AG09319 (cell line): ENCODE results near the gene TPSAB1.
"Not testable (repeated sequence)": the region's sequence is repeated elsewhere in the genome, so short reads cannot be mapped to it uniquely, and the experiment has no call there.

ENCODE experiments used
- DNase-seq: peaks from one replicate; pipeline ENCODE4 v3.0.0-alpha.2; 2010; ENCODE audit warnings: low read depth; ENCODE audit errors: extremely low read depth
- TF ChIP-seq, protein P1 (sequence below): IDR thresholded peaks from 2 replicates; pipeline ENCODE4 v1.5.1; 2011; ENCODE audit warnings: low read depth, mild to moderate bottlenecking, inconsistent platforms, low read length, moderate library complexity

Gene TPSAB1

DNA sequence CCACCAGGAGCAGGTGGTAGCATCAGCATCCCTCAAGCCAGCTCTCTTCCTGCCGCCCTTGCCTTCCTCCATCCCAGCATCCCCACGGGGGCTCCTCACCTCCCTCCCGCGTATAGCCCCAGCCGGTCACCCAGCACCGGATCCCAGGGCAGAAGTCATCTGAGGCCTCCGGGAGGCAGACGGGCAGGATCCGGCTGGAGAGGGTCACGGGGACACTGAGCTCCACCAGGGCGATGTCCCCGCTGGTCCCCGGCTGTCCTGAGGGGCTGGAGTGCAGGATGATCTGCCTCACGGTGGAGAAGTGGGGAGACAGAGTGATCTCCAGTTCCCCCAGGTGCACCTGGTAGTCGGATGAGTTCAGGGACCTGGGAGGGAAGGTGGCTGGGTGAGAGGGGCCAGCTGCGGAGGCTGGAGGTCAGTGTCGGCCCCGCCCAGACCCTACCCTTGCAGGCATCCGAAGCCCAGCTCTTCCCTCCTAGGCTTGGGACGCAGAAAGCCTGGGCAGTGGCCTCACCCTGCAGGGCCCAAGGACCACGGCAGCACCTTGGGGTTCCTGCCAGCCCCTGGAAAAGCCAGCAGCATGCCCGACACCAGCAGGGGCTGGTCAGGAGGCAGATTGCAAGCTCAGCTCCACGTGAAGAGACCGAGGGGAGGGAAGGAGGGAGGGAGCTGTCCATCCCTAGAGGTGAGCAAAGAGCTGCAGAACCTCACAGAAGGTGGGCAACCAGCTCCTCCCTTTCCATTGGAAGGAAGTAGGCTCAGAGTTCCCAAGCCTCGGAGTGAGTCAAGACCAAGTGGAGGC is 17.8 kb upstream of the TPSAB1 start:
- TF ChIP-seq, protein P1, sequence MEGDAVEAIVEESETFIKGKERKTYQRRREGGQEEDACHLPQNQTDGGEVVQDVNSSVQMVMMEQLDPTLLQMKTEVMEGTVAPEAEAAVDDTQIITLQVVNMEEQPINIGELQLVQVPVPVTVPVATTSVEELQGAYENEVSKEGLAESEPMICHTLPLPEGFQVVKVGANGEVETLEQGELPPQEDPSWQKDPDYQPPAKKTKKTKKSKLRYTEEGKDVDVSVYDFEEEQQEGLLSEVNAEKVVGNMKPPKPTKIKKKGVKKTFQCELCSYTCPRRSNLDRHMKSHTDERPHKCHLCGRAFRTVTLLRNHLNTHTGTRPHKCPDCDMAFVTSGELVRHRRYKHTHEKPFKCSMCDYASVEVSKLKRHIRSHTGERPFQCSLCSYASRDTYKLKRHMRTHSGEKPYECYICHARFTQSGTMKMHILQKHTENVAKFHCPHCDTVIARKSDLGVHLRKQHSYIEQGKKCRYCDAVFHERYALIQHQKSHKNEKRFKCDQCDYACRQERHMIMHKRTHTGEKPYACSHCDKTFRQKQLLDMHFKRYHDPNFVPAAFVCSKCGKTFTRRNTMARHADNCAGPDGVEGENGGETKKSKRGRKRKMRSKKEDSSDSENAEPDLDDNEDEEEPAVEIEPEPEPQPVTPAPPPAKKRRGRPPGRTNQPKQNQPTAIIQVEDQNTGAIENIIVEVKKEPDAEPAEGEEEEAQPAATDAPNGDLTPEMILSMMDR, result no peak
- DNase-seq, result no peak

DNA sequence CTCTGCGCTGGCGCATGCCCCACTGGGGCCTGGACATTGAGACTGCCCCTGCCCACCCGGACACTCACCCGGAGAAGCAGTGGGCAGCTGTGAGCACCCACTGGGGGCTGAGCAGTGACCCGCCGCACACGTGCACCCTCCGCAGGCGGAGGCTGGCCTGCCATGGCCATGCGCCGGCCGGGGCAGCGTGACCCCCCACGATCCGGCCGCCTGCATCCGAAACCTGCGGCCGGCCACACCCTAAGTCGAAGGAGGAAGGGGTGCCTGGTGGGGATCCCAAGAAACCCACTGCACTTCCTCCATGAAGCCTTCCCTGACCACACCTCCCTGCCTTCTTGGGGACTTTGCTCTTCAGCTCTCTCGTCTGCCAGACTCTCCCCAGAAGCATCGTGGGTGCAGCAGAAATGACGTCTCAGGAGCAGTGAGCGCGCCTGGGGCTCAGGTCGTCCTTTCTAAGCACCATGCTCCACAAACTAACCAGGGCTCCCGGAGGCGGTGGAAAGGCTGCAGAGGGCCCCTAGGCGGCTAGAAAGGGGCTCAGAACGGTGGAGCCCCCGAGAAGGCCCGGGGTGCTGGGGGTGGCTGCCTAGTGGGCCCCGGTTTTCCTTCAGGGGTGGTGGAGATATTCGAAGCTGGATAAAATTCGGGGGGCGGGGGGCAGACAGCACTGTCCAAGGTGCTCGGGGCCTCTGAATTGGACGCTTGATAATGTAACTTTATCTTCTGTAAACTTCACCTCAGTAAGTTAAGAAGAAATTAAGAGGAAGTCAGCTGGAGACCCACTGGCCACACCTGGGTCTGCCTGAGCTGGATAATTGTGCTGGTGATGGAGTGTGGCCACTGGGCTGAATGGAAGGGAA is 16.9 kb upstream of the TPSAB1 start:
- DNase-seq, result no peak
- TF ChIP-seq, protein P1, result no peak

DNA sequence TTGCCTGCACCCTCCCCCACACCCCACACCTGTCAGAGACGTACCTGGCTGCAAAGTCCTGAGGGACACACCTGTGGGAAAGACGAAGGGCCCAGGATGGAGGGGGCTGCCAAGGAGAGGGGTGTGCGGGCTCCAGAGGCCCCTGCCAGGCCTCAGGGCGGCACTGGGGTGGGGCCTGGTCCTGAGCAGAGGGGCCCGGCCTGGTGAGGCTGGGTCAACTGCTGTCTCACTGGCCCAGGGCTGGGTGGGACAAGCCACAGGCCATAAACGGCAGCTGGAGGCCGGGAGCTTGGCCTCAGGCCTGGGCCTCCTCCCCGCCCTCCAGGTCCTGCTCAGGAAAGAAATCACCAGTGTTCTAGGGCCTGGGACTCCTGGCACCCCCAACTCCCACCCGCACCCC is 15.9 kb upstream of the TPSAB1 start:
- TF ChIP-seq, protein P1, result no peak
- DNase-seq, result no peak

DNA sequence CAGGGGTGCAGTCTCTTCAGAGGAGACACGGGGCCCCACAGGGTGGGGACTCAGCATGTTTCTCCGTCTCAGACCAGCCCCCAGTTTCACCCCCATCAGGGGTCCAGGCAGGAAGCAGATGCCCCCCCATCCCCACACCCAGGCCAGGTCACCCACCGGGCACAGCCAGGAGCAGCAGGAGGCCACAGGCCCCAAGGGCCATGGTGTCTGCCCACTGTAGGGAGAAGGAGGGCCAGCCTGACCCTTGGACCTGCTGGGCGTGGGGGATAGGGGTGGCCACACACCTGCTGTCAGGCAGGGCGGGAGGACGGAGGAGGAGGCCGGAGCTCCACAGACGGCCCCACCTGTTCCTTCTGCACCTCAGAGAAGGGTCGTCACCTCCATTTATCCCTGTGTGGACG is 15.5 kb upstream of the TPSAB1 start, which contains the start of gene TPSG1:
Gene TPSG1 (minus strand): TSS at position 218 of the 401 bp plus-strand sequence. CDS start 16 bp downstream, at position 202.
- TF ChIP-seq, protein P1, result no peak
- DNase-seq, result no peak

DNA sequence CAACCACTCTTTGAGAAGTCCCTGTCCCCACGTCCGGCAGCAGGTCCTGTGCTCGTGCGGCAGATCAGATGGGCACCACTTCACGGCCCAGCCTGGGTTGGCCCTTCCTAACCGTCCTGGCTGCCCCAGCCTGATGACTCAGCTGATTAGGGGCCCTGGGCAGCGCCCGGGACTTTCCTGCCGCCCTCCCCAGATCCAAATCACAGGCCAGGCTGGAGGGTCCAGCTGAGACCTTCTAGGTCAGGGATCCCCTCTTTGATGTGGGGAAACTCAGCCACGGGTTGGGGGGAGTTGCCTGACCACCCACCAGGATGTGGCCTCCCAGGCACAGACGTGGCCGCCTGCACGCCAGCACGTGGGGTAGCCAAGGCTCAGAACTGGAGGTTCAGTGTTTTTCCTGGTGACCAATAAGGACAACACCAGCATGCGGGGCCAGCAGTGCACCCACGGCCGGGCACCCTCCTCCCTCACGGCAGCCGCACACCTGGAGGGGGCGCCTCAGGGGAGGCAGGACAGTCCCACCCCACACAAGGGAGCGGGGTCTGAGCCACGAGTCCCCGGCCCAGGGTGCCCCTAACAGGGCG is 14.7 kb upstream of the TPSAB1 start:
- DNase-seq, result not testable (repeated sequence)

DNA sequence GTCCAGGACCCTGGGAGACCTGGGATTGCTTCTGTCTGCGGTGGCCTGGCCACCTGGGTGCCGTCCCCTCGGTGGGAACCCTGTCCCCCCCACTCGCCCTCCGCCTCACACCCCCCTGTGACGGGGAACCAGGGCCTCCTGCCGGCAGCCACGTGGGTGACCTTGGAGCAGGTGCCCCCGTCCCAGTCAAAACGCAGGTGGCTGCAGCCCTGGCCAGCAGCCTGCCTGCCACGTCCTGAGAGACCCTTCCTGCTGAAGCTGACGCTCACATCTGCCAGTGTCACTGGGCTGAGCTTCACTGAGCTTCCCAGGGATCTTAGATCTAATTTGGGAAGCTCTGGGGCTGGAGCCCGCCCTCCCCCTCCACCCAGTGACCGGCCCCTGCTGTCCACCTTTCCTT is 13.8 kb upstream of the TPSAB1 start:
- DNase-seq, result not testable (repeated sequence)

DNA sequence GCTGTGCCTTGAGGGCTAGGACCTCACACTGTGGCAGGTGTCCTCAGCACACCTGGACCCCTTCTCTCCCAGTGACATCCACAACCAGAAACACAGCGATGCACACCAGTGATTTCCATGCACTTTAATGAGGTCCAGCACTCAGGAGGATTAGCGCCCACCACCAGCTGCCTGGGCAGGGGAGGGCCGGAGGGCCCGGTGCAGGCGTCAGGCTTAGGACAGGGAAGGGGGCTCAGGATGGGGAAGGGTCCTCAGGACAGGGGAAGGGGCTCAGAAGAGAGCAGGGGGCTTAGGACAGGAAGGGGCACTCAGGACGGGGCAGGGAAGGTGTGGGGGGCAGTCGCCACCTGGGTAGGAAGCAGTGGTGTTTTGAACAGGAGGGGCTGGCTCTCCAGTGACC is 12.3 kb upstream of the TPSAB1 start:
- DNase-seq, result not testable (repeated sequence)

DNA sequence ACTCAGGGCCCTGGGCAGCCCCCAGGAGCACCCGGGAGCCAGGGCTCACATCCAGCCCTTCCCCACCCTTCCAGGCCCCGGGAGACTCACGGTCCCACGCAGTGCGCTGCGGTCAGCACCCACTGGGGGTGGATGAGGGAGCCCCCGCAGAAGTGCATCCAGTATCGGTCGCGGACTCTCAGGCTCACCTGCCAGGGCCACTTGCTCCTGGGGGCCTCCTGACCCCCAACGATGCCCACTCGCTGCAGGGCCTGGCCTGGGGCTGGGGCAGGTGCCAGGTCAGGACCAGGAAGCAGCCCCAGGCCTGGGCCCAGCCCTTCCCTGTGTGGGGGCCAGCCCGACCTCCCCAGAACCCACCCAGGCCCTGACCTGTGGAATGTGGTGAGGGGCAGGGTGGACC is 11.0 kb upstream of the TPSAB1 start:
- DNase-seq, result not testable (repeated sequence)

DNA sequence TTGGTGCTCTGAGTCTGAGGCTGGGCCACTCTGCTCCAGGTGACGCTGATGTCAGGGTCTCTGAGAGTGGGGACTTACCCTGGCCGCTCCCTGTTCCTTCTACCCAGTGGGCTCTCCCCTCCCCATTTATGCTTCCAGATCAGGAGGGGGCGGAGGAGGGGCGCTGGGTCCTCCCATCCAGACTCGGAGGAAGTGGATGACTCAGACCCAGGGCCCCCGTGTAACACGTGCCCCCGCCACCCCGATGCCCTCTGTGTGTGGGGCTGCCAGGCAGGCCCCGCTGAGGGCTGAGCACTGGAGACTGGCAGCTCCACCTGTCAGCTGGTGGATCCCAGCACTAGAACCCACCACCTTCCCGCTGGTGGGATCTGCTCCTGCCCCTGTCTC is 10.4 kb upstream of the TPSAB1 start, which contains the start of gene TPSB2:
Gene TPSB2 (minus strand): TSS at position 101 of the 387 bp plus-strand sequence. CDS start 233 bp downstream, outside the sequence.
- not testable (repeated sequence) for DNase-seq

DNA sequence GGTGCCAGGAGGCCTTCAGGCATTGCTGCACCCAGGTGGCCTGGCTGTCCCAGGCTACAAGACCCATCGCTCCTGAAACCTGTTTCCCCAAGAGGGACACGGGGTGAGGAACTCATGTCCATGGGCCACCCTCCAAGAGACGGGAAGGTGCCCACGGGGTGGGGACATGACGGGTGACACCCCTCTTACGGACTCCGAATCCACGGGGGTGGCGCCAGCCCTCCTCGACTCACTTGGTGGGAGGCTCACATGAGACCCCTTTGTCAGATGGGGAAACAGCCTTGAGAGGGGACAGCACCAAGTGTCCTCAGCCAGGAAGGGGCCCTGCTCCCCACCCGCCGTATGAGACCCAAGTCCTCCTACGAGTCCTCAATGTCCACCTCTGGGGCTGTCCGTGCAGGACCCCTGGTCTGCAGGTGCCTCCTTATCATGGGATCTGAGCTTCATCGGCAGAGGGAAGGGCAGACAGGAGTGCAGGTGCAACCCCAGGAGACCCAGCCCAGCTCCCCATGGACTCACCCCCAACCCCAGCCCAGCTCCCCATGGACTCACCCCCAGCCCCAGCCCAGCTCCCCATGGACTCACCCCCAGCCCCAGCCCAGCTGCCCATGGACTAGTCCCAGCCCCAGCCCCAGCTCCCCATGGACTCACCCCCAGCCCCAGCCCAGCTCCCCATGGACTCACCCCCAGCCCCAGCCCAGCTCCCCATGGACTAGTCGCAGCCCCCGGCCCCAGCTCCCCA is 9.9 kb upstream of the TPSAB1 start:
- DNase-seq, result not testable (repeated sequence)

DNA sequence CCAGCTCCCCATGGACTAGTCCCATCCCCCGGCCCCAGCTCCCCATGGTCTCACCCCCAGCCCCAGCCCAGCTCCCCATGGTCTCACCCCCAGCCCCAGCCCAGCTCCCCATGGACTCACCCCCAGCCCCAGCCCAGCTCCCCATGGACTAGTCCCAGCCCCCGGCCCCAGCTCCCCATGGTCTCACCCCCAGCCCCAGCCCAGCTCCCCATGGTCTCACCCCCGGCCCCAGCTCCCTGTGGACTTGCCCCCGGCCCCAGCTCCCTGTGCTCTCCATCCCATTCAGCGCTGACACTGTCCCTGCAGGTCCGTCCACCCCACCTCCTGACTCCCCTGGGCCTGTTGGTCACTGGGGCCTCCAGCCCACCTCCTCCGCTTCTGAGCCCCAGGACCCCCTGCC is 9.2 kb upstream of the TPSAB1 start:
- not testable (repeated sequence) for DNase-seq

DNA sequence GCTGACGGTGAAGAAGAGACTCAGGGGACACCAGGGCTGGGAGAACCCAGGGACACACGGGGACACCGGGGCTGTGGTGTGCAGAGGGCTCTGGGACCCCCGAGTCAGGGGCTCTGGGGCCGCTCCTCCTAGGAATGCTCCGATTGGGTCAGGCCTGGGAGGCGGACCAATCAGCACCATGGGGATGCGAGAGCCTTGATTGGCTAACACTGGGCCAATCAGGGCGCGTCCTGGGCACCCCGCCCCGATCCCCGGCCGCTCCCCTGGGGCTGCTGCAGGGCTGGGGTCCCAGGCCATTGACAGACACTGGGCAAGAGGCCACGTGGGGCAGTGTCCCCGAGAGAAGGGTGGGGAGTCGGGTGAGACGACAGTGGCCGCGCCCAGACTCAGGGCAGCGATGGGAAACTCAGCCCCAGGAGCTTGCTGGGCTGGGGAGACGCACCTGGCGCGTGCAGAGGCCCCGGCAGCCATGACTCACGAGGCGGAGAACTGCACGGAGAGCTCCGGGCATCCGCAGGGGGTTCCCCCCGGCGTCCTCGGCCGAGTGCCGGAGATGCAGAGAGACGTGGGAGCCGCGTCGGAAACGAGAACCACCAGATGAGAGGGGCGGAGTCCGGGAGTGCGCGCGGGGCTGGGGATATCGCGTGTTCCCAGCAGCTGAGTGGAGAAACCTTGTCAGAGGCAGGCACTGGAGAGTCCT is 8.3 kb upstream of the TPSAB1 start:
- not testable (repeated sequence) for DNase-seq

DNA sequence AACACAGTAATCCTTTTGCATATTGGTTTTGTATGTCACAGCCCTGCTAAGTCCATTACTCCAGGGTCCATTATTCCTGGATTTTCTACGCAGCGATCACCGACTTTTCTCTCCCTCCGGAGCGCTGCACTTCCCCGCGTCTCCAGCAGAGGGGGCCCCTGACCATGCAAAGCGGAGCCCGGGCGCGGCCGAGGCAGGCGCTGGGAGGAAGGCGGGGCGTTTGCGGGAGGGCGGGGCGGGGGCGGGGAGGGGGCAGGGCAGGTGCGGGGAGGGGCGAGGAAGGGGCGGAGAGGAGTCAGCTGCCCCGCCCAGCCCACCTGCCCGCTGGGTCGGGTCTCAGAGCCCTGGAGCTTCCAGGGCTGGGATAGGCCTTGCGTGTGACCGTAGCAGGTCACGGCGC is 3.8 kb upstream of the TPSAB1 start:
- not testable (repeated sequence) for DNase-seq
